Liver (tissue), 3 donors: Measurements from ENCODE around the gene TUNAR.

Source experiments
- EGR1 ChIP-seq, 2 donors: IDR thresholded peaks; 2 replicates each; pipeline ENCODE4 v1.6.1; 2016 to 2018; ENCODE audit warnings: antibody characterized with exemption in 2 of 2, low read depth in 2 of 2
- FOXA1 ChIP-seq: IDR thresholded peaks from 2 replicates; pipeline ENCODE4 v1.6.1; 2016; ENCODE audit warnings: antibody characterized with exemption
- HNF4A ChIP-seq, 2 donors: conservative IDR thresholded peaks; 2 replicates each; pipeline ENCODE4 v1.6.1; 2016; ENCODE audit warnings: antibody characterized with exemption in 2 of 2, mild to moderate bottlenecking in 2 of 2
- JUND ChIP-seq, 2 donors: IDR thresholded peaks; 2 replicates each; pipeline ENCODE4 v1.6.1; 2016; ENCODE audit warnings: antibody characterized with exemption in 2 of 2
- RAD21 ChIP-seq, 2 donors: IDR thresholded peaks; 2 replicates each; pipeline ENCODE4 v1.6.1; 2016; ENCODE audit warnings: antibody characterized with exemption in 2 of 2, mild to moderate bottlenecking in 2 of 2
- TF ChIP-seq, protein P1 (sequence below): fragments of 150-350 bp; IDR thresholded peaks from 2 replicates; pipeline ENCODE4 v1.5.1; 2017; ENCODE audit warnings: improper control_type of control experiment, low read depth, low read length; ENCODE audit not compliant: missing input control
- donor health status: healthy.
- donor health status: healthy.

DNA sequence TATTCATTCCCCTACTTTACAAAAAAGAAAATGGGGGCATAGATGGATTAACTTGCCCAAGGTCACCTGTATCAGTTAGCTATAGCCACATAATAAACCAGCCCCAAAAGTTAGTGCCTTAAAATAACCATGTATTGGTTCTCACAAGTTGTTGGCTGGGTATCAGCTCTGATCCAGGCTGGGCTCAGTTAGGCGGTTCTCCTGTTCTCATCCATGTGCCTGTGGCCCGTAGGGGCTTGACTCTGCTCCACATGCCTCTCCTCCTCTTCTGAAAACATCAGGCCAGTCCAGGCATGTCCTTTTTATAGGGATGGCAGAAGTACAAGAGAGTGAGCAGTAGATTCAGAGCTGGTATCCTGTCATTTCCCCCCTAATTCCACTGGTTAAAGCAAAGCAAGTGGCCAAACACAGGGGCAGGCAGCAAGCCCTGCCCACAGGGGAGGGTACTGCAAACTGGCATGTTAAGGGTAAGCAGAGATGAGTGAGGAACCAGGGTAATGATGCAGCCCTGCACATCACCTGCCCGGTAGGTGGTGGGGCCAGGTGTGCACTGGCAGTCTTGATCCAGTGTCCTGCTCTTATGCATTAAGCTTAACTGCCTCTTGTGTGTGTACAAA, 47.9 kb upstream of the TUNAR start:
- TF ChIP-seq, protein P1, sequence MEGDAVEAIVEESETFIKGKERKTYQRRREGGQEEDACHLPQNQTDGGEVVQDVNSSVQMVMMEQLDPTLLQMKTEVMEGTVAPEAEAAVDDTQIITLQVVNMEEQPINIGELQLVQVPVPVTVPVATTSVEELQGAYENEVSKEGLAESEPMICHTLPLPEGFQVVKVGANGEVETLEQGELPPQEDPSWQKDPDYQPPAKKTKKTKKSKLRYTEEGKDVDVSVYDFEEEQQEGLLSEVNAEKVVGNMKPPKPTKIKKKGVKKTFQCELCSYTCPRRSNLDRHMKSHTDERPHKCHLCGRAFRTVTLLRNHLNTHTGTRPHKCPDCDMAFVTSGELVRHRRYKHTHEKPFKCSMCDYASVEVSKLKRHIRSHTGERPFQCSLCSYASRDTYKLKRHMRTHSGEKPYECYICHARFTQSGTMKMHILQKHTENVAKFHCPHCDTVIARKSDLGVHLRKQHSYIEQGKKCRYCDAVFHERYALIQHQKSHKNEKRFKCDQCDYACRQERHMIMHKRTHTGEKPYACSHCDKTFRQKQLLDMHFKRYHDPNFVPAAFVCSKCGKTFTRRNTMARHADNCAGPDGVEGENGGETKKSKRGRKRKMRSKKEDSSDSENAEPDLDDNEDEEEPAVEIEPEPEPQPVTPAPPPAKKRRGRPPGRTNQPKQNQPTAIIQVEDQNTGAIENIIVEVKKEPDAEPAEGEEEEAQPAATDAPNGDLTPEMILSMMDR: no peak
- no peak for TF ChIP-seq HNF4A (conservative IDR thresholded peaks at IDR 0.05)
- no peak for TF ChIP-seq RAD21 (IDR thresholded peaks at IDR 0.05)
- TF ChIP-seq FOXA1: no peak
- TF ChIP-seq EGR1 (IDR thresholded peaks at IDR 0.05; ENCODE audit: low read depth in 2 of 2): no peak
- TF ChIP-seq JUND (IDR thresholded peaks at IDR 0.05): no peak
